NCI-H446 treated with DMSO at 0.1 percent for 48 hours (cell line): ENCODE measurements around the gene DOCK6.
"Not testable (repeated sequence)": the region's sequence is repeated elsewhere in the genome, so short reads cannot be mapped to it uniquely, and the experiment has no call there.

Experiments
- DNase-seq: peaks from one replicate; lab custom pipeline; 2025; lab: John Stamatoyannopoulos, UW

DOCK6 gene

DNA sequence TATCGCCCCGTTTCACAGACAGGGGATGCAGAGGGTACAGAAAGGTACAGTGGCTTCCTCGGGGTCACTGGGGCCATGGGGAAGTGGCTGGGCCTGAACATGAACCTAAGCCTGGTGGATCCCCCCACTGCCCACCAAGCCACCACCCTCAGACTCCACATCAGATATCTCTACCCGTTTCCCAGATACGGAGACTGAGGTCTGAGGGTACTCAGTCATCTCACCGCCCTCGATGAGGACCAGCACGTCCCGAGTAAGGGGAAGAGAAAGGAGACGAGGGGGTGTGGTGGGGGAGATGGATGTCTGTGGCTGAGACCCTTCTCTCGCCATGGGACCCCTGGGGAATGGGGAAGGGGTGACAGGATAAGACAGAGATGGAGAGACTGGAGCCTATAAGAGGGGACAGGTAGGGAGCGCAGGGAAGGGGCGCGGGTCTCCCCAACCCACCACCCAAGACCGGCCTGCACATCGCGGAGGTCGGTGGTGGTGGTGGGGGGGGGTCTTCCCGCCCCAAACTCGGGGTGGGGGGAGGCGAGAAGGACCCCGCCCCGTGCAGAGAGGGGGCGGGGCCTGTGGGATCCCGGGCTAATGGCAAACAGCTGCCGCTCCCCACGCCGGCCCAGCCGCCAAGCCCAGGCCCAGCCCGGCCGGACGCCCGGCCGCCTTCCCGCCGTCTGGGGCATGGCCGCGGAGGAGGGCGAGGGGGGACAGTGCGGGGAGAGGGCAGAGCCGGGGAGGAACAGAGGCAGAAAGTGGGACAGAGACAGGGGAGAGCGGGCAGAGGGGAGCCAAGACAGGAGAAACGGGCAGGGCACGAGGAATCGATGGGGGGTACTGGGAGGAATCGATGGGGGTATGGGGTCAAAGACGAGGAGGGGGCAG is 65.7 kb downstream of the DOCK6 start:
- no peak for DNase-seq

GRCh38 chr19:11195681-11196080 is 66.6 kb downstream of the DOCK6 start:
- no peak for DNase-seq

DNA sequence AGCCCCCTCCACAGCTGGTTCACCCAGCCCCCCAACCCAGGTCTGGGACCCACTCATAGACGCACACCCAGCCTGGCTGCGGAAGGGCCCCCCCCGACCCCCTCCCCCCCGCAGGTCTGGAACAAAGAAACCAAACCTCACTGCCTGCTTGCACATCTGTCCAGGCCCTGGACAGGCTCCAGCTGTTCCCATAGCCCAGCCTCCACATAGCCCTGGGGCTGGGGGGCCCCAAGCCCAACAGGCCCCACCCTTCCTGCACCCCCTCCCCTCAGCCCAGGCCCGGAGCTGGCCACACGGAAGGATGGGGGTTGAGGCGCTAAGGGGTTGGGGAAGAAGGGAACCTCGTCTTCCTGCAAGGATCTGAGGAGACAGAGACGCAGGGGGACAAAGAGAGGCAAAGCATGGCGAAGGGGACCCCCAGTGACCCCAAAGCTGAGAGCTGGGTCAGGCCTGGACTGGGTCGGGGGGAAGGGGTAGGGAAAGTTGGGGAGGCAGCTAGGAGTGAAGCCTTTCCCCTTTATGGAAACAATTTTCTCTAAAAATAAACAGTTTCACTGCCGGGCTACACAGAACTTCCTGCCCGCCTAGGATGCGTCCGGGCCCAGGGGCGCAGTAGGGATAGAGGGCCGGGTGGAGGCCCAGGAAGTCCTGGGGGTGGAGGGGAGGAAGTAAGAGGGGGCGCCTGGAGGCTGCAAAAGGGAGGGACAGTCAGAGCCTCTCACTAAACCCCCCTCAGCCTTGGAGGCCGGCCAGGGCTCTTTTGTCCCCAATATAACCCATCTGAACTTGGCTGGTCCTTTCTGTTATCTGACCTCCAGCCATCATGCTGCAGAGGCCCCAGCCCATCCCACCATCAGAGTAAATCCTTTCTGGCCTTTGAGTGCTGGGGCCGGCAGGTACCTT is 67.4 kb downstream of the DOCK6 start:
- DNase-seq, result no peak

DNA sequence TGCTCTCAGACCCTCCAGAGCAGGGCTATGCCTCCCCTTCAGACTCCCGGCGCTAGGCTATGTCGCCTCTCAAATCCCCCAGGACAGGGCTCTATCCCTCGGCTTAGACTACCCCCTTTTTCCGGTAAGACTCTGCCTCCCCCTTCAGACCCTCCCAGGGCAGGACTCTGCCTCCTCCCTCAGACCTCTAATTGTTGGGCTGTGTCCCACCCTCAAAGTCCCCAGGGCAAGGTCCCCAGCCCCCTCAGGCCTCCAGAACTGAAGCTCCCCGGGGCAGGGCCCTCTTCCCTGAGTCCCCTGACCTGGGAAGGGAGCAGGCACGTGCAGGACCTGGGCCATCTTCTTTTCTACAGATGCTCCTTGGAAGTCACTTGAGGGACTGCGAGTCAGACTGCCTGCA is 68.2 kb downstream of the DOCK6 start:
- no peak for DNase-seq

- no peak for DNase-seq
Observed at GRCh38 chr19:11192957-11193939, 69.1 kb downstream of the DOCK6 start.

GRCh38 chr19:11191934-11192333 is 70.4 kb downstream of the DOCK6 start:
- DNase-seq, result no peak

GRCh38 chr19:11191273-11191755 is 71.0 kb downstream of the DOCK6 start:
- DNase-seq, result no peak

GRCh38 chr19:11190501-11190900 is 71.8 kb downstream of the DOCK6 start:
- no peak for DNase-seq

- DNase-seq, result no peak
Observed at GRCh38 chr19:11187441-11187840, 74.9 kb downstream of the DOCK6 start.

DNA sequence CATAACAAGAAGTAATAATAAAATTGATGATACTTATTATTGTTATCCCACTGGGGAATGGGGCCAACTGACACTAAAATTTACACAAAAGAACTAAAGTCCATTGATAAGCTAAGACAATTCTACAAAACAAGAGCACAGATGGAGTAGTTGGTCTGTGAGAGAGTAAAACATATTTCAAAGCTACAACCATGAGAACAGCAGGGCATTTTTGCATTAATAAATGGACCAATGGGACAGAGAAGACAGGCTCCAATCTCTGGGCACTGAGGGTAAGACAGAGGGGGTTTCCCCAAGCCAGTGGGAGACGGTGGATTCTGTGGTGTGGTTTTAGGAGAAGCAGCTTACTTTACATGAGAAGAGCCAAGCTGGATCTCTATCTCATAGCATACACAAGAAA is 79.3 kb downstream of the DOCK6 start:
- DNase-seq, result no peak

- DNase-seq, result no peak
Observed at GRCh38 chr19:11181488-11181887, 80.8 kb downstream of the DOCK6 start.

DNA sequence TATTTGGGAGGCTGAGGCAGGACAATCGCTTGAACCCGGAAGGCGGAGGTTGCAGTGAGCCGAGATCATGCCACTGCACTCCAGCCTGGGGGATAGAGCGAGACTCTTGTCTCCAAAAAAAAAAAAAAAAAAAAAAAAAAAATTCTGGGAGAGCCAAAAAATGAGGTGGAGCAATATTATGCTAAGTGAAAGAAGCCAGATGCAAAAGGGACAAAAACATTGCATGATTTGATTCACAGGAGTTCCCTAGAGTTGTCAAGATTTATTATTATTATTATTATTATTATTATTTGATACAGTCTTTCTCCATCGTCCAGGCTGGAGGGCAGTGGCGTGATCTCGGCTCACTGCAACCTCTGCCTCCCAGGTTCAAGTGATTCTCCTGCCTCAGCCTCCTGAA is 81.3 kb downstream of the DOCK6 start:
- DNase-seq, result not testable (repeated sequence)

GRCh38 chr19:11180346-11180745 is 82.0 kb downstream of the DOCK6 start:
- DNase-seq, result no peak

DNA sequence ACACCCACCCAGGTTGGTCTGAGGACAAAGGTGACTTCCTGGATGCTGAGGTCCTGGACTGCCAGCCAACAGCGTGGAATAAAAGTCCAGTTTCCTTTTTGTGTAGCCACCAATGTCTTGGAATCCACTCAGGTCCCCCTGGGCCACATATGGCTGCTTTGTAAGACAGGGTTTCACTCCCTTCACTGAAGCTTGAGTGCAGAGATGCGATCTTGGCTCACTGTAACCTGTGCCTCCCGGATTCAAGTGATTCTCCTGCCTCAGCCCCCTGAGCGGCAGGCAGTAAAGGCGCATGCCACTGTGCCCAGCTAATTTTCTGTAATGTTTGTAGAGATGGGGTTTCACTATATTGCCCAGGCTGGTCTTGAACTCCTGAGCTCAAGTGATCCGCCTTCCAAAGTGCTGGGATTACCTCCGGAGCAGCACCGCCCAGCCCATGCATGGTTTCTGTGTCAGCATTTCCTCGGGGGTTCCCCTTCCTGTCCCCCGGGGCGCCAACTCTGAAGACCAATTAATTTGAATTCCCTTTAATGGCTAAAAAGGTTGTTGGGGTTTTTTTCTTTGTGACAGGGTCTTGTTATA is 82.5 kb downstream of the DOCK6 start:
- no peak for DNase-seq

DNA sequence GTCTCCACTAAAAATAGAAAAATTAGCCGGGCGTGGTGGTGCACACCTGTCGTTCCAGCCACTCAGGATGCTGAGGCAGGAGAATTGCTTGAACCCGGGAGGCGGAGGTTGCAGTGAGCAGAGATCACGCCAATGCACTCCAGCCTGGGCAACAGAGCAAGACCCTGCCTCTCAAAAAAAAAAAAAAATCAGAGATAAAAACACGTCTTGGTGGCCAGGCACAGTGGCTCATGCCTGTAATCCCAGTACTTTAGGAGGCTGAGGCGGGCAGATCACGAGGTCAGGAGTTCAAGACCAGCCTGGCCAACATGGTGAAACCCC is 83.2 kb downstream of the DOCK6 start:
- not testable (repeated sequence) for DNase-seq

GRCh38 chr19:11177592-11177991 is 84.7 kb downstream of the DOCK6 start:
- no peak for DNase-seq

DNA sequence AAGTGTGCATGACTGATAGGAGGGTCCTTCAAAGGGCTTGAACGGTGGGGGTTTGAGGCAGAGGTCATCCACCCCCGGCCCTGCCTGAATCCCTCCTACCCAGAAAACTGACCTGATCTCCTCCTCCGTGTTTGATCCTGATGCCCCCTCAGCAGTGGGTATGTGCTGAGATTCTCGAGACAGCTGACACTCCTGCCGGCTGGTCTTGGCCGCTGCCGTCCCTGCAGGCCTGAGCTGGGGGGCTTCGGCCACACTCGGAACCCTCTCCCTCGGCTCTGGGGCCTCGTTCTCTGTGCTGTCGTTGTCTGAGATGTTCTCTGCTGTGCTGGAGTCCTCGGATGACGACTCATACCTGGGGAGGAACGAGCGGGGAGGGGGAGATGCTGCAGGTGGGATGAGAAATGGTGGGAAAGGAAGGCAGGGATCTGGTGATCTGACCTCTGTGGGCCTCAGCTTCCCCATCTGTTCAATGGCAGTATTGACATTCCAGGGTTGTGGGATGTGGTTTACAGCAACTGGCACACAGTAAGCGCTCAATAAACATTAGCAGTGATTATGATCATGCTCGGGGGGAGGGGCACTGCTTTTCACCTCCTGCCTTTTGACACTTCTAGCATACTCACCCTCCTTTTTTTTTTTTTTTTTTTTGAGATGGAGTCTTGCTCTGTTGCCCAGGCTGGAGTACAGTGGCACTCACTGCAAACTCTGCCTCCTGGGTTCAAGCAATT is 85.7 kb downstream of the DOCK6 start:
- DNase-seq, result no peak

GRCh38 chr19:11175920-11176319 is 86.4 kb downstream of the DOCK6 start:
- no peak for DNase-seq

DNA sequence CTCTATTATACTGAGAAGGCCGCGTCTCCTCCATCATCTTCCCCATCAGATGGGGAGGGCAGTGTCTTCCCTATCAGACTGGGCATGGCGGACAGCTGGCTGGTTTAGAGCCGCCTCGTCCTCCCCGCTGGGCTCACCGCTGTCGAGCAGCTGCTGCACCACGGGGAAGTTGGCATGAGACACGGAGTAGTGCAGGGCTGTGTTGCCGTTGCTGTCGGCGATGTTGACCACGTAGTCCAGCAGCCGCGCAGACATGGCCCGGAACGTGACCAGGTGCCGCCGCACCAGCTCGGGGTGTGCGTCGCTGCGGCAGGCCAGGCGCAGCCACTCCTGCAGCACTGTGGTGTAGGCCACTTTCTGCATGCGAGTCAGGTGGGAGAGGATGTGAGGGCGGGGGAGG is 88.0 kb downstream of the DOCK6 start:
- no peak for DNase-seq

- DNase-seq, result no peak
Observed at GRCh38 chr19:11173516-11174155, 88.7 kb downstream of the DOCK6 start.
